Psoas muscle (tissue), 8 donors: ENCODE data around the gene SPART. TPM values are rescaled to one million over a fixed set of nuclear protein-coding genes. Genes with fewer than 3 reads are reported as not detected.

Experiments used
- ATAC-seq, 4 donors: fragments of 200-7000 bp; cut with Tn5 transposase; one replicate each; pipeline ENCODE4 v1.9.1; 2020; ENCODE audit warnings: moderate library complexity in 3 of 4, mild to moderate bottlenecking in 2 of 4
- DNase-seq, 2 donors: peaks; one replicate each; pipeline ENCODE4 v3.0.0-alpha.2; 2020
- H3K27ac ChIP-seq: fragments of 200-600 bp; one replicate; pipeline ENCODE4 v1.8.0; 2022
- H3K27me3 ChIP-seq, 3 donors: fragments of 200-600 bp in 1 of 3; one replicate each; pipeline versions ENCODE4 v1.6.1 to v1.8.0; 2013 to 2022; ENCODE audit warnings: low read length in 2 of 3, mild to moderate bottlenecking in 2 of 3, moderate library complexity in 1 of 3; ENCODE audit not compliant: insufficient read depth in 3 of 3
- H3K36me3 ChIP-seq, 2 donors: fragments of 200-600 bp in 1 of 2; one replicate each; pipeline versions ENCODE4 v1.6.1 to v1.8.0; 2013 to 2022; ENCODE audit warnings: low read depth in 1 of 2, mild to moderate bottlenecking in 1 of 2, moderate library complexity in 1 of 2; ENCODE audit not compliant: insufficient read depth in 1 of 2
- H3K4me1 ChIP-seq: fragments of 200-600 bp; one replicate; pipeline ENCODE4 v1.8.0; 2022
- H3K4me3 ChIP-seq: fragments of 200-600 bp; one replicate; pipeline ENCODE4 v1.8.0; 2022; ENCODE audit warnings: mild to moderate bottlenecking
- H3K9me3 ChIP-seq: fragments of 200-600 bp; one replicate; pipeline ENCODE4 v1.8.0; 2022
- WGBS, 3 donors: extraction: QIAGEN DNeasy Blood & Tissue Kit; methylation state at CpG; one replicate each; pipeline versions ENCODE4 v1.1.6 to v1.1.7; 2013; 5-methylcytosine and 5-hydroxymethylcytosine counted together
- intact Hi-C, 2 donors: fragments of 100-400 bp; cut with DNase I; formaldehyde crosslinking; loops; one replicate each; pipeline versions ENCODE4 v1.11.0 to v1.14.2; 2022
- polyA plus RNA-seq, 3 donors: library from polyadenylated mRNA; stranded (reverse); fragments of 200-250 nt; gene quantifications; one replicate each; pipeline ENCODE4 v1.2.3, GENCODE V29; 2013
- total RNA-seq, 4 donors: library from RNA; stranded (reverse); fragmentation: NEBNext Ultra II Directional in 2 of 4; extraction: Animal tissue kit (Norgen Biotek cat#: 25700) in 2 of 4; gene quantifications; one replicate each; pipeline versions ENCODE4 v1.2.1 to v1.2.4, GENCODE V29; 2021 to 2023
- TF ChIP-seq, protein P1 (sequence below): fragments of 200-600 bp; IDR thresholded peaks from one replicate; pipeline ENCODE4 v1.8.0; 2022; ENCODE audit warnings: antibody characterized with exemption
- donor health status: healthy with polysubstance abuse.
- donor health status: DM: no; HTN: no; CAD: no; lungs with moderate emphysema.
- donor health status: Bipolar disorder and iron deficiency.
- donor health status: healthy.
- donor health status: DM: yes; HTN: yes; CAD: no.
- donor health status: DM: no; HTN: no; CAD: no.
- donor health status: DM: no; HTN: no; CAD: no.
- donor health status: DM: yes; HTN: yes; CAD: no.

The SPART gene
- total and polyA plus RNA-seq, 7 donors = 29.2 to 103 (median 44.0) TPM

DNA sequence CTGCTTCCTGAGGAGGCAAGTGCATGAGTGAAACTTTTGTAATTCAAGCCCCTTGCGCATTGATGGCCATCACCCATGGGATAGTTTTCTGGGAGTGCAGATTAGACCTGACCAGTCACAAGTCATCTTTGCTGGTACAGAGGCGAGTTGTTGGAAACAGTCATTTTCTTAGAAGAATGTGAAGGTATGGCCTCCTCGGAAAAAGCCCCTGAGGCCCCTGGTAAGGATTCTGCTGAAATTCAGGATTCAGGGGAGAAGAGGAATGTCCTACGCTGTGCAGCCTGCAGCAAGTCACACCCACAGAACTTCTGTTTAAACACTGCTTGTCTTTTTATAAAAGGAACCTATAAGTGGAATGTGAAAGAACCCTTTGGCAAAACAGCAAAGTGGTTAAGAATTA, 11.0 kb upstream of the SPART start:
- Histone ChIP-seq H3K27me3 (no peaks in the 10 kb centered on the region), H3K27ac (no peak overlapping the region), H3K9me3 (no peaks in the 10 kb centered on the region), H3K36me3 (no peaks in the 10 kb centered on the region), H3K4me1 (no peaks in the 10 kb centered on the region), H3K4me3 (no peak overlapping the region)
- ATAC-seq (no peak), DNase-seq (no peak)
- 58 to 74% (median 64%) methylated on average over 4 of the region's 4 CpGs for WGBS, 3 donors
- intact Hi-C loops = no loop called here
- TF ChIP-seq, protein P1, sequence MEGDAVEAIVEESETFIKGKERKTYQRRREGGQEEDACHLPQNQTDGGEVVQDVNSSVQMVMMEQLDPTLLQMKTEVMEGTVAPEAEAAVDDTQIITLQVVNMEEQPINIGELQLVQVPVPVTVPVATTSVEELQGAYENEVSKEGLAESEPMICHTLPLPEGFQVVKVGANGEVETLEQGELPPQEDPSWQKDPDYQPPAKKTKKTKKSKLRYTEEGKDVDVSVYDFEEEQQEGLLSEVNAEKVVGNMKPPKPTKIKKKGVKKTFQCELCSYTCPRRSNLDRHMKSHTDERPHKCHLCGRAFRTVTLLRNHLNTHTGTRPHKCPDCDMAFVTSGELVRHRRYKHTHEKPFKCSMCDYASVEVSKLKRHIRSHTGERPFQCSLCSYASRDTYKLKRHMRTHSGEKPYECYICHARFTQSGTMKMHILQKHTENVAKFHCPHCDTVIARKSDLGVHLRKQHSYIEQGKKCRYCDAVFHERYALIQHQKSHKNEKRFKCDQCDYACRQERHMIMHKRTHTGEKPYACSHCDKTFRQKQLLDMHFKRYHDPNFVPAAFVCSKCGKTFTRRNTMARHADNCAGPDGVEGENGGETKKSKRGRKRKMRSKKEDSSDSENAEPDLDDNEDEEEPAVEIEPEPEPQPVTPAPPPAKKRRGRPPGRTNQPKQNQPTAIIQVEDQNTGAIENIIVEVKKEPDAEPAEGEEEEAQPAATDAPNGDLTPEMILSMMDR = no peak

DNA sequence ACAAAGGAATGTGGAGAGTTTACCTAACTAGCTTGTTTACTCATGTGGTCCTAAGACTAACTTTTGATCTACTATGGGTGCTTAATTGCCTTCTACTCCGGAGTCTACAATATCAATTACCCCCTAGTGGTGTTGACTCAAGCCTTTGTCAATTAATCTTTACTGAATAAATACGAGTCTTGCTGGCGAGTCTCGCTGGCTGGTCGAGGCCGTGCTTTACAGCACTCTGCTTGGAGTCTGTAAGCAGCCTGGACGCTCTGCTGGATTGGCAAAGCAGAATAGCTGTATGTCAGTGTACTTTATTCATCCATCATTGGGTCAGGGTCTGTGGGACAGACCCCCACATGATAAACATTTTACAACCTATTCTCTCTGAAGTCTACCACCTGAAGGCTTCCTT, 9.9 kb upstream of the SPART start:
- TF ChIP-seq, protein P1 = no peak
- Histone ChIP-seq H3K27ac (no peak overlapping the region), H3K4me3 (no peak overlapping the region), H3K9me3 (no peaks in the 10 kb centered on the region), H3K4me1 (no peaks in the 10 kb centered on the region), H3K27me3 (no peaks in the 10 kb centered on the region), H3K36me3 (no peaks in the 10 kb centered on the region)
- intact Hi-C loops = no loop called here
- no peak for DNase-seq
- 87 to 95% (median 92%) methylated on average over 7 of the region's 7 CpGs for WGBS, 3 donors
- no peak for ATAC-seq

- no peaks in the 10 kb centered on the region for H3K36me3 ChIP-seq
- H3K9me3 ChIP-seq = no peaks in the 10 kb centered on the region
- no peak for ATAC-seq
- no peaks in the 10 kb centered on the region for H3K27me3 ChIP-seq
- H3K4me1 ChIP-seq = no peaks in the 10 kb centered on the region
- TF ChIP-seq, protein P1 = no peak
- 93 to 95% (median 94%) methylated on average over 2 of the region's 2 CpGs for WGBS, 3 donors
- no peak overlapping the region for H3K27ac ChIP-seq
- DNase-seq = no peak
- no peak overlapping the region for H3K4me3 ChIP-seq
- intact Hi-C loops = no loop called here
Observed at GRCh38 chr13:36355632-36356031, 9.4 kb upstream of the SPART start.

DNA sequence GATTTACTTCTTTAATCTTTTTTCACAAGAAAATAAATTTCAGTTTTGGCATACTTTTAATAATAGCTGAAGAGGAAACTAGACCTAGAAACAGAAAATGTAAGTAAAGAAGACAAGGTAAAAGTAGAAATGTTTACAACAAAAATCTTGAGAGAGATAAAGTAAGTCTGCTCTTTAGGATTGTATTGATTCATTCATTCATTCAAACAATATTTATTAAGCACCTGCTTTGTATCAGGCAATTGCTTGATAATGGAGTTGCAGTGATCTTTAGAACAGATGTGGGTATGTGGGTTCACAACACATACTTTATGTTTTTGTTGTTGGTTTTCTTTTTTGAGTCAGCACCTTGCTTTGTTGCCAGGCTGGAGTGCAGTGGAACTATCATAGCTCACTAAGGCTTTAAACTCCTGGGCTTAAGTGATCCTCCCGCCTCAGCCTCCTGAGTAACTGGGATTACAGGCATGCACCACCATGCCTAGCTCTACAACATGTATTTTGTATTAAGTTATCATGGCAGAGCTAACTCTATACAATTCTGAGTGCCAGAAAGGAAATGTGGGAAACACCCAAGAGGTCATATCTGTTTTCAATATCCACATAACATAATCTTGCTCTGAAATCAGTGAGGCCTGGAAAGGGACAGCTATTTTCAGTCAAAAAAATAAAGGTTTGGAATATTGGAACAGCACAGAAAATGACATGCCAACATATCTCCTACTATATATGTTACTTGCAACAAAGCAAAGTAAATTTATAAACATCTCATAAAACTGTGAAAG, 8.8 kb upstream of the SPART start:
- 89 to 100% (median 92%) methylated on average over 1 of the region's 1 CpG for WGBS, 3 donors
- no peaks in the 10 kb centered on the region for H3K9me3 ChIP-seq
- H3K27me3 ChIP-seq = no peaks in the 10 kb centered on the region
- intact Hi-C loops = no loop called here
- H3K4me1 ChIP-seq = no peaks in the 10 kb centered on the region
- H3K36me3 ChIP-seq = no peaks in the 10 kb centered on the region
- TF ChIP-seq, protein P1 = no peak
- no peak for ATAC-seq
- no peak for DNase-seq
- no peak overlapping the region for H3K27ac ChIP-seq
- no peak overlapping the region for H3K4me3 ChIP-seq

- no peak for DNase-seq
- Histone ChIP-seq H3K4me3 (no peak overlapping the region), H3K4me1 (no peaks in the 10 kb centered on the region), H3K36me3 (no peaks in the 10 kb centered on the region), H3K9me3 (no peaks in the 10 kb centered on the region), H3K27me3 (no peaks in the 10 kb centered on the region), H3K27ac (no peak overlapping the region)
- intact Hi-C loops = no loop called here
- 57 to 62% (median 57%) methylated on average over 3 of the region's 3 CpGs for WGBS, 3 donors
- ATAC-seq = no peak
- TF ChIP-seq, protein P1 = no peak
Observed at GRCh38 chr13:36353001-36353400, 6.8 kb upstream of the SPART start.
